22Rv1 (cell line): ENCODE data around the gene HERPUD2.
A peak's percentile ranks its signal among the peaks of the same experiment; 100 is the strongest.

Experiments used
- H3K27ac ChIP-seq: fragments of 450-650 bp; 2 replicates; pipeline ENCODE4 v1.5.1; 2017
- ZFX ChIP-seq: fragments of 450-650 bp; IDR thresholded peaks from 2 replicates; pipeline ENCODE4 v1.6.1; 2017; ENCODE audit warnings: antibody characterized with exemption, borderline replicate concordance
- TF ChIP-seq, protein P1 (sequence below): fragments of 450-650 bp; IDR thresholded peaks from 2 replicates; pipeline ENCODE4 v1.5.1; 2017; ENCODE audit warnings: mild to moderate bottlenecking

Gene HERPUD2

GRCh38 chr7:35605760-35606159, 89.2 kb downstream of the HERPUD2 start:
- no peak overlapping the region for H3K27ac ChIP-seq
- TF ChIP-seq ZFX: no peak
- TF ChIP-seq, protein P1, sequence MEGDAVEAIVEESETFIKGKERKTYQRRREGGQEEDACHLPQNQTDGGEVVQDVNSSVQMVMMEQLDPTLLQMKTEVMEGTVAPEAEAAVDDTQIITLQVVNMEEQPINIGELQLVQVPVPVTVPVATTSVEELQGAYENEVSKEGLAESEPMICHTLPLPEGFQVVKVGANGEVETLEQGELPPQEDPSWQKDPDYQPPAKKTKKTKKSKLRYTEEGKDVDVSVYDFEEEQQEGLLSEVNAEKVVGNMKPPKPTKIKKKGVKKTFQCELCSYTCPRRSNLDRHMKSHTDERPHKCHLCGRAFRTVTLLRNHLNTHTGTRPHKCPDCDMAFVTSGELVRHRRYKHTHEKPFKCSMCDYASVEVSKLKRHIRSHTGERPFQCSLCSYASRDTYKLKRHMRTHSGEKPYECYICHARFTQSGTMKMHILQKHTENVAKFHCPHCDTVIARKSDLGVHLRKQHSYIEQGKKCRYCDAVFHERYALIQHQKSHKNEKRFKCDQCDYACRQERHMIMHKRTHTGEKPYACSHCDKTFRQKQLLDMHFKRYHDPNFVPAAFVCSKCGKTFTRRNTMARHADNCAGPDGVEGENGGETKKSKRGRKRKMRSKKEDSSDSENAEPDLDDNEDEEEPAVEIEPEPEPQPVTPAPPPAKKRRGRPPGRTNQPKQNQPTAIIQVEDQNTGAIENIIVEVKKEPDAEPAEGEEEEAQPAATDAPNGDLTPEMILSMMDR: no peak

GRCh38 chr7:35604595-35604994, 90.3 kb downstream of the HERPUD2 start:
- TF ChIP-seq, protein P1: no peak
- no peak overlapping the region for H3K27ac ChIP-seq

GRCh38 chr7:35599645-35600044, 95.3 kb downstream of the HERPUD2 start:
- no peak for TF ChIP-seq ZFX
- TF ChIP-seq, protein P1: no peak
- no peak overlapping the region for H3K27ac ChIP-seq

DNA sequence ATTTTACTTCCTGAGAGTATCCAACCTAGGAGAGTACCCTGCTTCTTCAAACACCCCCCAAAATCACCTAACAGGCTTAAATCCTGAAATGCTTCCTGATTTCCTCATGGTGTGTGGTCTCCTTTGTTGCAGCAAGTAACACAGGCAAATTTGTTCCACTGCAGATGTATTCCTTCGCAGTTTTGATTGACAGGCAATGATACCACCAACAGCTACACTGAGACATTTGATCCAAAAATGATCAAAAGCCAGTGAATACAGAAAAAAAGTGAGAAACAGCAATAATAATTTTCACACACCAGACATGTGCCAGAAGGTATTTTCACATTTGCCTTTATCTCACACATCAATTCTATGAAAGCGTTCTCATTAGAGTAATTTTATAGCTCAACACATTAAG, 95.9 kb downstream of the HERPUD2 start:
- TF ChIP-seq, protein P1: no peak
- no peak for TF ChIP-seq ZFX
- no peak overlapping the region for H3K27ac ChIP-seq

DNA sequence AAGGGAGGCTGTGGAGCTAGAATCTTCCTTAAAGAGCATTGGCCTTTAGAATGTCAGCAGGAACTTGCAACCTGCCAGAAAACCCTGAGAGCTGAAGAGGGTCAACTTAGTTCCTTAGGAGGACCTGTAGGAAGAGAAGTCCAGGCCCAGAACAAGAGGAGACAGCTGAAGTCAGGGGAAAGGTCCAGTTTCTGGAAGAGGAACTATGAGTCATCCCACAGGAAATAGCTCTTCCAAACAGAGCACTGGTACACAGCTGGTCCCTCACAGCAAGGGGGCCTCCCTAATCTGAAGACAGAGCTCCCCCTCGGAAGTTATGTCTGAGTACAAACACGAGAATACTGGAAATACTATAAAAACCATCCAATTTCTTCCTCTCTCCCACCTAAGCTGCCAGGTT, 98.9 kb downstream of the HERPUD2 start:
- H3K27ac ChIP-seq: no peak overlapping the region
- TF ChIP-seq ZFX: no peak
- TF ChIP-seq, protein P1: no peak

- H3K27ac ChIP-seq: no peak overlapping the region
These were observed 101.0 kb downstream of the HERPUD2 start for GRCh38 chr7:35593899-35594298.

GRCh38 chr7:35588647-35589046, 106.3 kb downstream of the HERPUD2 start:
- H3K27ac ChIP-seq: no peak overlapping the region
- TF ChIP-seq, protein P1: no peak
- no peak for TF ChIP-seq ZFX

More at GRCh38 chr7:35593899-35594298, 101.0 kb downstream of the HERPUD2 start:
- TF ChIP-seq, protein P1: peak; percentile 84
- no peak for TF ChIP-seq ZFX
